K562 (cell line): ENCODE results near the gene HDLBP. TPM values are rescaled to one million over a fixed set of nuclear protein-coding genes. Genes with fewer than 3 reads are reported as not detected.

ENCODE experiments used
- MAFG ChIP-seq: fragments of 450-650 bp; conservative IDR thresholded peaks from 2 replicates; pipeline ENCODE4 v1.6.1; 2016; ENCODE audit warnings: missing genetic modification characterization, missing compliant biosample characterization
- PRPF4 ChIP-seq: fragments of 200-400 bp; formaldehyde crosslinking; IDR thresholded peaks from one replicate; pipeline ENCODE4 v1.6.1; 2017; ENCODE audit warnings: low read length, low read depth, mild to moderate bottlenecking; ENCODE audit not compliant: insufficient read depth, poor library complexity, severe bottlenecking
- RBM15 ChIP-seq: fragments of 200-400 bp; formaldehyde crosslinking; IDR thresholded peaks from 2 replicates; pipeline ENCODE4 v1.6.1; 2018; ENCODE audit warnings: mild to moderate bottlenecking, low read length, moderate library complexity; ENCODE audit not compliant: insufficient read depth
- SUPT5H ChIP-seq: fragments of 450-650 bp; IDR thresholded peaks from 2 replicates; pipeline ENCODE4 v1.6.1; 2016
- TCF7L2 ChIP-seq: fragments of 150-350 bp; IDR thresholded peaks from 2 replicates; pipeline ENCODE4 v1.6.1; 2016; ENCODE audit warnings: low read depth, mild to moderate bottlenecking, low read length, moderate library complexity
- TSC22D4 ChIP-seq: fragments of 450-650 bp; IDR thresholded peaks from 2 replicates; pipeline ENCODE4 v1.6.1; 2016; ENCODE audit warnings: missing genetic modification characterization, missing biosample characterization, control low read depth
- ZNF217 ChIP-seq: sonication (generic); formaldehyde crosslinking; IDR thresholded peaks from 2 replicates; pipeline ENCODE4 v1.8.0; 2022; ENCODE audit warnings: mild to moderate bottlenecking, missing genetic modification reagents
- ZNF830 ChIP-seq: fragments of 250-450 bp; sonication (Bioruptor Pico); IDR thresholded peaks from 2 replicates; pipeline ENCODE4 v1.5.0; 2021; ENCODE audit warnings: mild to moderate bottlenecking
- polyA plus RNA-seq, 8 experiments: library from polyadenylated mRNA; depleted of rRNA in 4 of 8; stranded (reverse) in 5 of 8; unstranded in 3 of 8; fragments of >200 nt; fragmentation: Nextera tagmentation in 2 of 8; fragmentation: Illumina TruSeq in 1 of 8; extraction: Ambion mirVana in 2 of 8; extraction: Trizol in 1 of 8; gene quantifications; 2 replicates each; pipeline versions ENCODE4 v1.2.1 to v1.2.3, GENCODE V29; 2011 to 2014; ENCODE audit warnings: inconsistent platforms in 1 of 8, missing spikeins in 1 of 8
- total RNA-seq, 7 experiments: library from RNA; depleted of rRNA in 6 of 7; stranded (reverse); fragments of >200 nt in 6 of 7; fragmentation: Illumina TruSeq in 2 of 7; extraction: Trizol in 2 of 7; gene quantifications; 2 replicates each; pipeline versions ENCODE4 v1.2.1 to v1.2.3, GENCODE V29; 2011 to 2021; ENCODE audit warnings: low replicate concordance in 1 of 7
- TF ChIP-seq, protein P1 (sequence below): fragments of 450-650 bp; formaldehyde crosslinking; IDR thresholded peaks from 2 replicates; pipeline ENCODE4 v1.4.0; 2020; ENCODE audit warnings: mild to moderate bottlenecking
- TF ChIP-seq, protein P2 (sequence below), 2 experiments: fragments of 150-350 bp in 1 of 2; IDR thresholded peaks; 2 replicates each; pipeline ENCODE4 v1.6.1; 2012 to 2016; ENCODE audit warnings: low read depth in 2 of 2, low read length in 2 of 2, mild to moderate bottlenecking in 1 of 2, moderate library complexity in 1 of 2
- TF ChIP-seq, protein P3 (sequence below): sonication (generic); formaldehyde crosslinking; IDR thresholded peaks from 2 replicates; pipeline ENCODE4 v1.8.1; 2023; ENCODE audit warnings: missing genetic modification reagents, mild to moderate bottlenecking, borderline replicate concordance
- TF ChIP-seq, protein P4 (sequence below): fragments of 250-450 bp; sonication (Bioruptor Pico); IDR thresholded peaks from 2 replicates; pipeline ENCODE4 v1.6.1; 2021; ENCODE audit warnings: mild to moderate bottlenecking
- TF ChIP-seq, protein P5 (sequence below): sonication (generic); formaldehyde crosslinking; IDR thresholded peaks from 2 replicates; pipeline ENCODE4 v1.8.1; 2022; ENCODE audit warnings: missing genetic modification reagents
- TF ChIP-seq, protein P6 (sequence below): fragments of 450-650 bp; IDR thresholded peaks from 2 replicates; pipeline ENCODE4 v1.6.1; 2018; ENCODE audit warnings: mild to moderate bottlenecking, low read depth; ENCODE audit not compliant: partially characterized antibody

The HDLBP gene
- total and polyA plus RNA-seq, 9 of the 15 experiments (the other 6 are each of a cell fraction or from before 2014, with no cell fraction given): 24.4 to 378 (median 146) TPM

DNA sequence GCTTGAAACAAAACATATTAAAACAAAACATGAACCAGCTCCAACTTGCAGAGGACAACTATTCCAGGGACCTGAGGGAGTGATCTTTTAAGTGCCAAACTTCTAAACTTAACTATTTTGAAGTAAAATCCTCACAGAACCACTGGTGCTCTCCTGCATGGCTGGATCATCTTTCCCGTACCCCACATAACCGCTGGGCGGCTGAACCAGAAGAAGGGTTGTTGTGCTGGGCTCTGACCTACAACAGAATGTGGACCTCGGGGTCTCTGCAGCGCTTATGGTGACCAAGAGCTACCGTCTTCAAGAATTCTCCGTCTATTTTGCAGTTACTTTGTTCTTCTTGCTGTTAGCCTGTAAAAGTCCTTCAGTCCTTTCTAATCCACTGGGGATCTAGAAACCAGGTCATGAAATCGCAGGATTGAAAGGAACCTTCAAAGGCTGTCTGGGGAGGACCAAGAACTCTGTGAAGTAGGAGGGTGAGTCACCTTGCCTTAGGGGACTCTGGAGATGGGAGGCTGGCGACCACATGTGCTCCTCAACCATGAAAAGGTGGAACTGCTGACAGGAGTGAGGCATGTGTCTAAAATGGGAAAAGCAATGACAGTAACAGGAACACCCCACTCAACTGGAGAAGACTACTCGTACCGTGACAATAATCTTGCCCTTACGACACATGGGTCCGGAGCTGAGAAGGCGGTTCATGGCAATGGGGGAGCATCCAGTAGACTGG, 46.6 kb downstream of the HDLBP start (continued):
- TF ChIP-seq, protein P1, sequence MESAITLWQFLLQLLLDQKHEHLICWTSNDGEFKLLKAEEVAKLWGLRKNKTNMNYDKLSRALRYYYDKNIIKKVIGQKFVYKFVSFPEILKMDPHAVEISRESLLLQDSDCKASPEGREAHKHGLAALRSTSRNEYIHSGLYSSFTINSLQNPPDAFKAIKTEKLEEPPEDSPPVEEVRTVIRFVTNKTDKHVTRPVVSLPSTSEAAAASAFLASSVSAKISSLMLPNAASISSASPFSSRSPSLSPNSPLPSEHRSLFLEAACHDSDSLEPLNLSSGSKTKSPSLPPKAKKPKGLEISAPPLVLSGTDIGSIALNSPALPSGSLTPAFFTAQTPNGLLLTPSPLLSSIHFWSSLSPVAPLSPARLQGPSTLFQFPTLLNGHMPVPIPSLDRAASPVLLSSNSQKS (CRISPR knock-in tag): no peak
- TF ChIP-seq, protein P2, sequence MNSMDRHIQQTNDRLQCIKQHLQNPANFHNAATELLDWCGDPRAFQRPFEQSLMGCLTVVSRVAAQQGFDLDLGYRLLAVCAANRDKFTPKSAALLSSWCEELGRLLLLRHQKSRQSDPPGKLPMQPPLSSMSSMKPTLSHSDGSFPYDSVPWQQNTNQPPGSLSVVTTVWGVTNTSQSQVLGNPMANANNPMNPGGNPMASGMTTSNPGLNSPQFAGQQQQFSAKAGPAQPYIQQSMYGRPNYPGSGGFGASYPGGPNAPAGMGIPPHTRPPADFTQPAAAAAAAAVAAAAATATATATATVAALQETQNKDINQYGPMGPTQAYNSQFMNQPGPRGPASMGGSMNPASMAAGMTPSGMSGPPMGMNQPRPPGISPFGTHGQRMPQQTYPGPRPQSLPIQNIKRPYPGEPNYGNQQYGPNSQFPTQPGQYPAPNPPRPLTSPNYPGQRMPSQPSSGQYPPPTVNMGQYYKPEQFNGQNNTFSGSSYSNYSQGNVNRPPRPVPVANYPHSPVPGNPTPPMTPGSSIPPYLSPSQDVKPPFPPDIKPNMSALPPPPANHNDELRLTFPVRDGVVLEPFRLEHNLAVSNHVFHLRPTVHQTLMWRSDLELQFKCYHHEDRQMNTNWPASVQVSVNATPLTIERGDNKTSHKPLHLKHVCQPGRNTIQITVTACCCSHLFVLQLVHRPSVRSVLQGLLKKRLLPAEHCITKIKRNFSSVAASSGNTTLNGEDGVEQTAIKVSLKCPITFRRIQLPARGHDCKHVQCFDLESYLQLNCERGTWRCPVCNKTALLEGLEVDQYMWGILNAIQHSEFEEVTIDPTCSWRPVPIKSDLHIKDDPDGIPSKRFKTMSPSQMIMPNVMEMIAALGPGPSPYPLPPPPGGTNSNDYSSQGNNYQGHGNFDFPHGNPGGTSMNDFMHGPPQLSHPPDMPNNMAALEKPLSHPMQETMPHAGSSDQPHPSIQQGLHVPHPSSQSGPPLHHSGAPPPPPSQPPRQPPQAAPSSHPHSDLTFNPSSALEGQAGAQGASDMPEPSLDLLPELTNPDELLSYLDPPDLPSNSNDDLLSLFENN (IDR thresholded peaks at IDR 0.05; ENCODE audit: low read depth in 2 of 2, low read length in 2 of 2): no peak
- TF ChIP-seq, protein P3, sequence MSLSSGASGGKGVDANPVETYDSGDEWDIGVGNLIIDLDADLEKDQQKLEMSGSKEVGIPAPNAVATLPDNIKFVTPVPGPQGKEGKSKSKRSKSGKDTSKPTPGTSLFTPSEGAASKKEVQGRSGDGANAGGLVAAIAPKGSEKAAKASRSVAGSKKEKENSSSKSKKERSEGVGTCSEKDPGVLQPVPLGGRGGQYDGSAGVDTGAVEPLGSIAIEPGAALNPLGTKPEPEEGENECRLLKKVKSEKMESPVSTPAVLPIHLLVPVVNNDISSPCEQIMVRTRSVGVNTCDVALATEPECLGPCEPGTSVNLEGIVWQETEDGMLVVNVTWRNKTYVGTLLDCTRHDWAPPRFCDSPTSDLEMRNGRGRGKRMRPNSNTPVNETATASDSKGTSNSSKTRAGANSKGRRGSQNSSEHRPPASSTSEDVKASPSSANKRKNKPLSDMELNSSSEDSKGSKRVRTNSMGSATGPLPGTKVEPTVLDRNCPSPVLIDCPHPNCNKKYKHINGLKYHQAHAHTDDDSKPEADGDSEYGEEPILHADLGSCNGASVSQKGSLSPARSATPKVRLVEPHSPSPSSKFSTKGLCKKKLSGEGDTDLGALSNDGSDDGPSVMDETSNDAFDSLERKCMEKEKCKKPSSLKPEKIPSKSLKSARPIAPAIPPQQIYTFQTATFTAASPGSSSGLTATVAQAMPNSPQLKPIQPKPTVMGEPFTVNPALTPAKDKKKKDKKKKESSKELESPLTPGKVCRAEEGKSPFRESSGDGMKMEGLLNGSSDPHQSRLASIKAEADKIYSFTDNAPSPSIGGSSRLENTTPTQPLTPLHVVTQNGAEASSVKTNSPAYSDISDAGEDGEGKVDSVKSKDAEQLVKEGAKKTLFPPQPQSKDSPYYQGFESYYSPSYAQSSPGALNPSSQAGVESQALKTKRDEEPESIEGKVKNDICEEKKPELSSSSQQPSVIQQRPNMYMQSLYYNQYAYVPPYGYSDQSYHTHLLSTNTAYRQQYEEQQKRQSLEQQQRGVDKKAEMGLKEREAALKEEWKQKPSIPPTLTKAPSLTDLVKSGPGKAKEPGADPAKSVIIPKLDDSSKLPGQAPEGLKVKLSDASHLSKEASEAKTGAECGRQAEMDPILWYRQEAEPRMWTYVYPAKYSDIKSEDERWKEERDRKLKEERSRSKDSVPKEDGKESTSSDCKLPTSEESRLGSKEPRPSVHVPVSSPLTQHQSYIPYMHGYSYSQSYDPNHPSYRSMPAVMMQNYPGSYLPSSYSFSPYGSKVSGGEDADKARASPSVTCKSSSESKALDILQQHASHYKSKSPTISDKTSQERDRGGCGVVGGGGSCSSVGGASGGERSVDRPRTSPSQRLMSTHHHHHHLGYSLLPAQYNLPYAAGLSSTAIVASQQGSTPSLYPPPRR (CRISPR knock-in tag): no peak
- no peak for TF ChIP-seq RBM15
- no peak for TF ChIP-seq TSC22D4 (tag)
- TF ChIP-seq ZNF217: no peak
- TF ChIP-seq PRPF4: no peak
- TF ChIP-seq TCF7L2: no peak
- TF ChIP-seq, protein P4, sequence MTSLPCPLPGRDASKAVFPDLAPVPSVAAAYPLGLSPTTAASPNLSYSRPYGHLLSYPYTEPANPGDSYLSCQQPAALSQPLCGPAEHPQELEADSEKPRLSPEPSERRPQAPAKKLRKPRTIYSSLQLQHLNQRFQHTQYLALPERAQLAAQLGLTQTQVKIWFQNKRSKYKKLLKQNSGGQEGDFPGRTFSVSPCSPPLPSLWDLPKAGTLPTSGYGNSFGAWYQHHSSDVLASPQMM (CRISPR knock-in tag): no peak
- TF ChIP-seq MAFG (tag): no peak
- TF ChIP-seq SUPT5H: no peak
- TF ChIP-seq, protein P5, sequence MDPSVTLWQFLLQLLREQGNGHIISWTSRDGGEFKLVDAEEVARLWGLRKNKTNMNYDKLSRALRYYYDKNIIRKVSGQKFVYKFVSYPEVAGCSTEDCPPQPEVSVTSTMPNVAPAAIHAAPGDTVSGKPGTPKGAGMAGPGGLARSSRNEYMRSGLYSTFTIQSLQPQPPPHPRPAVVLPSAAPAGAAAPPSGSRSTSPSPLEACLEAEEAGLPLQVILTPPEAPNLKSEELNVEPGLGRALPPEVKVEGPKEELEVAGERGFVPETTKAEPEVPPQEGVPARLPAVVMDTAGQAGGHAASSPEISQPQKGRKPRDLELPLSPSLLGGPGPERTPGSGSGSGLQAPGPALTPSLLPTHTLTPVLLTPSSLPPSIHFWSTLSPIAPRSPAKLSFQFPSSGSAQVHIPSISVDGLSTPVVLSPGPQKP (CRISPR knock-in tag): no peak
- TF ChIP-seq, protein P6, sequence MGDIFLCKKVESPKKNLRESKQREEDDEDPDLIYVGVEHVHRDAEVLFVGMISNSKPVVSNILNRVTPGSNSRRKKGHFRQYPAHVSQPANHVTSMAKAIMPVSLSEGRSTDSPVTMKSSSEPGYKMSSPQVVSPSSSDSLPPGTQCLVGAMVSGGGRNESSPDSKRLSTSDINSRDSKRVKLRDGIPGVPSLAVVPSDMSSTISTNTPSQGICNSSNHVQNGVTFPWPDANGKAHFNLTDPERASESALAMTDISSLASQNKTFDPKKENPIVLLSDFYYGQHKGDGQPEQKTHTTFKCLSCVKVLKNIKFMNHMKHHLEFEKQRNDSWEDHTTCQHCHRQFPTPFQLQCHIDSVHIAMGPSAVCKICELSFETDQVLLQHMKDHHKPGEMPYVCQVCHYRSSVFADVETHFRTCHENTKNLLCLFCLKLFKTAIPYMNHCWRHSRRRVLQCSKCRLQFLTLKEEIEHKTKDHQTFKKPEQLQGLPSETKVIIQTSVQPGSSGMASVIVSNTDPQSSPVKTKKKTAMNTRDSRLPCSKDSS: no peak
- no peak for TF ChIP-seq ZNF830 (CRISPR knock-in tag)
